CD4-positive, alpha-beta T cell treated with Interleukin-2 at 100 ng/mL for 4 hours (primary cell): Measurements from ENCODE around the gene CNGA1.
"Not testable (repeated sequence)": the region's sequence is repeated elsewhere in the genome, so short reads cannot be mapped to it uniquely, and the experiment has no call there.

ENCODE experiments used
- DNase-seq: peaks from one replicate; pipeline ENCODE4 v3.0.0-alpha.2; 2020; ENCODE audit warnings: low spot score

The CNGA1 gene

DNA sequence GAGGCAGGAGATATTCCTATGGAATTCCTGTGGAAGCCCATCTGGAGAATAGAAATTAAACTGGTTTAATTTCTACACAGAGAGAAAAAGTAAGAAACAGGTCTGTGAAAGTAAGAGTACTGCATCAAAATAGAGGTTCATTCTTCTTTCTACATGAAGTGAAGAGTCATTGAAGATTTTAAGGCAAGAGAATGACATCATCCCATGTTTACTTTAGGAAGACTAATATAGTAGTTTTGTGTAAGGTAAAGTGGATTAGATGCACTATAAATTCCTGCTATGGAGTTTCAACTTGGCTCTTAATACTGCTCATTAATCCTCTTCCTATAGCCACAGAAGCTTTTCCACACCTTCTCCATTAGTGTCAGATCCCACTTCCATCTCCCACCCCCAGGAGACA lies 47.6 kb downstream of the CNGA1 start:
- DNase-seq: no peak

DNA sequence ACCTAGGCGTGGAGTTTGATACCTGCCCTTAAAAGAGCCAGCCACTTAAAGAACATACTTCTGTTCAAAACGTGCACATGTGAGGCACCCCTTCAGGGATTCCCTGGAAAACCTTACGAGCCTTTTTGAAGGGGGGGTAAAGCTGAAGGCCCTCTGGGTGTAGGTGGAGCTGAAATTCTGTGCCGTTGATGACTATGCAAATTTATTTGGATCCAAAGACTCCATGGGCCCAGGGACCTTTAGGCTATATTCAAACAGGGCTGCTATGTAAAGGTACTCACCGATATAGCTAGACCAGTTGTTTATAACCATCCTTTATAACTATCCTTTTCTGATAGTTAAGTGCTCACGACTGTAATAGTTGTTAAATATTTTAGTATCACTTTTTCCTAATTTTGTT lies 61.8 kb downstream of the CNGA1 start:
- DNase-seq: no peak

- no peak for DNase-seq
Measured at GRCh38 chr4:47954245-47954644, 62.2 kb downstream of the CNGA1 start.

GRCh38 chr4:47945930-47946726 lies 70.4 kb downstream of the CNGA1 start:
- DNase-seq: no peak

DNA sequence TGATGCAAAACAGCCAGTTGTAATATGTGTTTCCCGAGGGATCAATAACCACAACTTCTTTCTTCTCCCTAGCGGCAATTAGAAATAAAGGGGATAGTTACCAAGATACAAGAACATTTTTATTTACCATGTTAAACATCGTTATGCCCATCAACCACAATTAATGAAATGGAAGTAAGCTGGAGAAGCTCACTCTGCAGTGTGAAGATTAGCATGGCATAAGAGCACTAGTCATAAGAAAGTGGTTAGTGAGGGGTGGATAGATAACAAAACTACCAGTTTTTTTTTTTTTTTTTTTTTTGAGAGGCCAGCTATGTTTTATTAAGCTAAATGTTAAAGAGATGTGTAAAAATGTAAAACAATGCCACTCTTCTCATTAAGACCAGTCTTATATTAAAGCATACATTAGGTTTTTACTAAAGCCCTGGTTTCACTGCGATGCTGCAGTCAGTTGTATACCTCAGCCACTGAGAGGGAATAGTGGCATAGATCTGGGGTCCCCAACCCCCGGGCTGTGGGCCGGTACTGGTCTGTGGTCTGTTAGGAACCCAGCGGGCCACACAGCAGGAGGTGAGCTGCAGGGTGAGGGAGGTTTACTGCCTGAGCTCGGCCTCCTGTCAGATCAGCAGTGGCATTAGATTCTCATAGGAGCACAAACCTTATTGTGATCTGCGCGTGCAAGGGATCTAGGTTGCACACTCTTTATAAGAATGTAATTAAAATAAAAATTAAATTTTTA lies 74.2 kb downstream of the CNGA1 start:
- DNase-seq: no peak

- DNase-seq: no peak
Measured at GRCh38 chr4:47939456-47939855, 77.0 kb downstream of the CNGA1 start.

GRCh38 chr4:47936336-47936735 lies 80.1 kb downstream of the CNGA1 start:
- DNase-seq: no peak

- DNase-seq: peak; percentile 57
Measured at GRCh38 chr4:47933840-47934239, 82.6 kb downstream of the CNGA1 start.

- no peak for DNase-seq
Measured at GRCh38 chr4:47930971-47931804, 85.3 kb downstream of the CNGA1 start.

- DNase-seq: no peak
Measured at GRCh38 chr4:47929682-47930201, 86.7 kb downstream of the CNGA1 start.

GRCh38 chr4:47926667-47927258 lies 89.7 kb downstream of the CNGA1 start:
- DNase-seq: peak; percentile 62

- not testable (repeated sequence) for DNase-seq
Measured at GRCh38 chr4:47923261-47923608, 93.2 kb downstream of the CNGA1 start.

- DNase-seq: not testable (repeated sequence)
Measured at GRCh38 chr4:47922436-47923260, 93.8 kb downstream of the CNGA1 start.

DNA sequence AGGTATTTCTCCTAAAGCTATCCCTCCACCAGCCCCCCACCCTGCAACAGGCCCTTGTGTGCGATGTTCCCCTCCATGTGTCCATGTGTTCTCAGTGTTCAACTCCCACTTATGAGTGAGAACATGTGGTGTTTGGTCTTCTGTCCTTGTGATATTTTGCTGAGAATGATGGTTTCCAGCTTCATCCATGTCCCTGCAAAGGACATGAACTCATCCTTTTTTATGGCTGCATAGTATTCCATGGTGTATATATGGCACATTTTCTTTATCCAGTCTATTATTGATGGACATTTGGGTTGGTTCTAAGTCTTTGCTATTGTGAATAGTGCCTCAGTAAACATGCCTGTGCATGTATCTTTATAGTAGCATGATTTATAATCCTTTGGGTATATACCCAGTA lies 99.3 kb downstream of the CNGA1 start:
- not testable (repeated sequence) for DNase-seq

DNA sequence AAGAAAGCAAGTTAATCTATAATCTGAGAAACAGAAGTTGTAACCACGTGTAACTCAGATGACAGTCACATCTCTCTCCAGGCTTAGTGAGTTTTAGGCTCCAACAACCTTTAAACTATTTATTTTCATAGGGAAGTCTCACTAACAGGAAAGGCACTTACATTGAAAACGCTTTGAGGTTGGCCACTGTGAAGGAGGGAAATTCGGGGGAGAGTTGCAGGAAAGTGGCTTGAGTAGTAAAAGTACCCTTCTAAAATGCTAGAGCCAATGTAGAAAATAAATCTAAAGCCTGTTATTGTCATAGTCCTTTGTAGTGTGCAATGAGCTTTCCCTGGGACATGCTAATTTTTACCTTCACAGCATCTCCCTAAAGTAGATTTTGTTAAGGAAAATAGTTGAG lies 101.1 kb downstream of the CNGA1 start:
- no peak for DNase-seq

DNA sequence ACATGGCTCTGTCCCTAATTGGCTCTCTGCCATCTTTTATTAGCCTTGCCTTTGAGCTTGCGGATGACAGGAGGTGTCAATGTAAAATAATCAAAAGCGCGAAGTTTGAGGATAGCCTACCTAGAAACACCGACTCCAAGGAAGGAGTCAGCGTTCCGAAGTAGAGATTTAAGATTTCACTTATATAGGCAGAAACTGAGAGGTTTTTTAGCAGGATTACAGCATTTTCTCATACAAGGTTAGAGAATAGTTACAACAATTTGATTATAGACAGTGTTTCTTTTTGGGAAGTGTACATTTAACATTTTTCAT lies 101.6 kb downstream of the CNGA1 start:
- no peak for DNase-seq

DNA sequence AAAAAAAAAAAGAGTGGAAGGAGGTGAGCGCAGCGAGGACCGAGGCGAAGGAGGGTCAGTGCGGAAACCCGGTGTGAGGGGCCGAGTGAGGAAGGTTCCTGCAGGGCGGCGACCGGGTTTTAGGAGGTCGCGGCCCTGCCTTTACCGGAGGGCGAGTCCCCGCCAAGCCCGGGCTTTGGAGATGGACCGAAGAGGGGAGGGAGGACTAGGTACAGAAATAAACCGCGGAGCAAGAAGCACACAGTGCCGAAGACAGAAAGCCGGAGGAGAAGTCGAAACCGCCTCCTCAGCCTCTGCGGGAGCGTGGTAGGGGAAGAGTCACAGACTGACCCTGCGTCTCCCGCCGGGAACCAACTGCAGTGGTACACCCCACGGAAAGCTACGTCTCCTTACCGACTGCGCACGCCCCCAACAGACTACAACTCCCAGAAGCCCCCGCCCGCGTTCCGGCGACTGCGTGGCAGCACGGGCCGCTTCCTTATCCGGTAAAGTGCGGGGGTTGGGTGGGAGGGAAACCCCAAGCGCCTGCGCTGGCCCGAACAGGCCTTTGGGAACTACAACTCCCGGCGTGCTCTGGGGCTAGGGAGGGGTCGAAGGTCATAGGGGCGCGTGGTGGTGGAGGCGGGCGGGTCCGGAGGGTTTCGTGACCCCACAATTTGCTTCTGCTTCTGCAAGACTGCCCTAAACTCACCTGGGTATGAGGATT lies 102.1 kb downstream of the CNGA1 start, which contains the start of gene NFXL1:
TSS of gene NFXL1 (minus strand) at position 364 of the 706 bp plus-strand sequence. CDS start 380 bp downstream, outside the sequence.
- DNase-seq: peak; percentile 95

DNA sequence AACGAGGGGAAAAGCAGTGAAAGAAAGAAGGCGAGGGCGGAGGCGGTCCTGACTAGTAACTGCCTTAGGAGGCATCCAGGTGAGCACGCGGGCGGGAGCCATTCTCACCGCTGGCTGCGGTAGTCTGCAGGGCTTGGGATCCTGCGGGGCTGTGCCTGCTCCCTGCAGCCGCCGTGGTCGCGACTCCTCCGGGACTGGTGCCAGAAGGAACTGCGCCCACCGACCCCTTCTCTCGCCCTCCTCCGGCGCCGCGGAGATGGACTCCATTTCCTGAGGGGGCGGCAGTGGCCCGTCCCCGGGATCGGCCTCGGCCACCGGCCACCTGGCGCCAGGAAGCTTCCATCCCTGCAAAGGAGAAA lies 102.6 kb downstream of the CNGA1 start:
- DNase-seq: peak; percentile 15

- DNase-seq: no peak
Measured at GRCh38 chr4:47913330-47913729, 103.2 kb downstream of the CNGA1 start.

- DNase-seq: no peak
Measured at GRCh38 chr4:47907089-47907646, 109.3 kb downstream of the CNGA1 start.
